Stimulated activated naive CD8-positive, alpha-beta T cell treated with anti-CD3 and anti-CD28 coated beads, Interleukin-15, Interleukin-2, amounts not matched to agents 100 ng/mL and 50 ng/mL, for 24 hours (primary cell): ENCODE measurements around the gene COL6A1.
"Not testable (repeated sequence)": the region's sequence is repeated elsewhere in the genome, so short reads cannot be mapped to it uniquely, and the experiment has no call there.

Experiments
- H3K27ac Mint-ChIP-seq: one replicate; pipeline ENCODE4 v1.8.0; 2021; ENCODE audit warnings: mild to moderate bottlenecking, mixed read lengths
- H3K27me3 Mint-ChIP-seq: one replicate; pipeline ENCODE4 v1.8.0; 2021; ENCODE audit warnings: mixed read lengths
- H3K36me3 Mint-ChIP-seq: one replicate; pipeline ENCODE4 v1.8.0; 2021; ENCODE audit warnings: low read depth, mixed read lengths
- H3K4me1 Mint-ChIP-seq: one replicate; pipeline ENCODE4 v1.8.0; 2021; ENCODE audit warnings: low read depth, mixed read lengths
- H3K4me3 Mint-ChIP-seq: one replicate; pipeline ENCODE4 v1.8.0; 2021; ENCODE audit warnings: mild to moderate bottlenecking, mixed read lengths
- H3K9me3 Mint-ChIP-seq: one replicate; pipeline ENCODE4 v1.8.0; 2021; ENCODE audit warnings: mixed read lengths

The COL6A1 gene

GRCh38 chr21:45998276-45998701 lies 16.7 kb downstream of the COL6A1 start:
- Mint-ChIP-seq H3K4me3 (no peak overlapping the region), H3K4me1 (no peaks in the 10 kb centered on the region), H3K9me3 (no peaks in the 10 kb centered on the region), H3K36me3 (no peaks in the 10 kb centered on the region), H3K27ac (no peak overlapping the region), H3K27me3 (no peaks in the 10 kb centered on the region)

DNA sequence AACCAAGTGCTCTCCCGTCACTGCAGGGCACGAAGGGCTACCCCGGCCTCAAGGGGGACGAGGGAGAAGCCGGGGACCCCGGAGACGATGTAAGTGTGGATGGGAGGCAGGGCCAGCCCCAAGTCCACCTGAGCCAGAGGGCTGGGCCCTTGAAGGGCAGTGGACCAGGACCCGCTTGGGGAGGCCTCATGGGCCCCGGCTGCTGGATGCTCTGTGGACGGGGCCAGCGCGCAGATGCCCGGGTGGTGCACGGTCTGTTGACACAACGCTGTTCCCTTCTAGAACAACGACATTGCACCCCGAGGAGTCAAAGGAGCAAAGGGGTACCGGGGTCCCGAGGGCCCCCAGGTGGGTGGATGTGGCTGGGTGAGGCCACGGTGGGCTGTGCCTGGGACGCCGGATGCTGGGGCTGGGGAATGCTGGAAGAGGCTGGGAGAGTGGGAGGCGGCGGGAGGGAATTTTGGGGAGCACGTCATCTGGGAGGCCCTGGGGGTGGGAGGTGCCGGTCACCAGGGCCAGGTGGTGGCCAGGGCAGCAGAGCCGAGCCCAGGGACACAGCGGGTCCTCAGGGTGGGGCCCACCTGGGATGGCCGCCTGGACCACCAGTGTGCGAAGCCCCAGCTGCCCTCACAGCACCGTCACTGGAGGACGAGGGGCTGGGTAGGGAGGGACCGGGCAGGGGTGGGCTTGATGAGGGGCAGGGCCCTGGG lies 17.5 kb downstream of the COL6A1 start:
- H3K27ac Mint-ChIP-seq: no peak overlapping the region
- no peak overlapping the region for H3K4me3 Mint-ChIP-seq
- H3K27me3 Mint-ChIP-seq: no peaks in the 10 kb centered on the region
- H3K4me1 Mint-ChIP-seq: no peaks in the 10 kb centered on the region
- no peaks in the 10 kb centered on the region for H3K36me3 Mint-ChIP-seq
- no peaks in the 10 kb centered on the region for H3K9me3 Mint-ChIP-seq

- Mint-ChIP-seq H3K27me3 (no peaks in the 10 kb centered on the region), H3K4me3 (no peak overlapping the region), H3K27ac (no peak overlapping the region), H3K9me3 (no peaks in the 10 kb centered on the region), H3K36me3 (no peaks in the 10 kb centered on the region), H3K4me1 (no peaks in the 10 kb centered on the region)
These were observed 18.1 kb downstream of the COL6A1 start for GRCh38 chr21:45999581-46000181.

DNA sequence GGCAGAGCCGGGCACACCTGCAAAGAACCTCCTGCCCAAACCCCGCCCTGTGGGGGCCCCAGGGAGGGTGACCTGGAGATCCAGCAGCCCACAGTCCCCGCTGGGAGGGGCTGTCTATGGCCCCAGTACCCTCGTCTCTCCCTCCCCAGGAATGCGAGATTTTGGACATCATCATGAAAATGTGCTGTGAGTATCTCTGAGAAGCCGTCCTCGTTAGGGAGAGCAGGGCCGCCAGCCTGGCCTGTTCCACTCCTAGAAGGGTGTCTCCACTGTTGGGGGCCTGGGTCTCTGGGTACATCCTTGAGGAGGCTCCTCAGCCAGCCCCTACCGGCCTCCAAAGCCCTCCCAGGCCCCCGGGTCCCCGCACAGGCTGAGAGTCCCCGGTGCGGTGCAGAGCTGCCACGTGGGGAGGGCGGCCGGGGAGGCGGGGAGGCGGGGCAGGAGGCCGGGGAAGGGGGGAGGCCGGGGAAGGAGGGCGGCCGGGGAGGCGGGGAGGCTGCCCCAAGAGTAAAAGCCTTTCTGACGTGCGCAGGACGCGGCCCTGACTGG lies 18.7 kb downstream of the COL6A1 start:
- Mint-ChIP-seq H3K4me1 (no peaks in the 10 kb centered on the region), H3K27me3 (no peaks in the 10 kb centered on the region), H3K4me3 (no peak overlapping the region), H3K27ac (no peak overlapping the region), H3K9me3 (no peaks in the 10 kb centered on the region), H3K36me3 (no peaks in the 10 kb centered on the region)

GRCh38 chr21:46000731-46001641 lies 19.4 kb downstream of the COL6A1 start:
- Mint-ChIP-seq H3K27ac (no peak overlapping the region), H3K36me3 (no peaks in the 10 kb centered on the region), H3K9me3 (no peaks in the 10 kb centered on the region), H3K27me3 (no peaks in the 10 kb centered on the region), H3K4me3 (no peak overlapping the region), H3K4me1 (no peaks in the 10 kb centered on the region)

GRCh38 chr21:46001821-46002681 lies 20.5 kb downstream of the COL6A1 start:
- Mint-ChIP-seq H3K9me3 (no peaks in the 10 kb centered on the region), H3K4me1 (no peaks in the 10 kb centered on the region), H3K27me3 (no peaks in the 10 kb centered on the region), H3K27ac (no peak overlapping the region), H3K36me3 (no peaks in the 10 kb centered on the region), H3K4me3 (no peak overlapping the region)

DNA sequence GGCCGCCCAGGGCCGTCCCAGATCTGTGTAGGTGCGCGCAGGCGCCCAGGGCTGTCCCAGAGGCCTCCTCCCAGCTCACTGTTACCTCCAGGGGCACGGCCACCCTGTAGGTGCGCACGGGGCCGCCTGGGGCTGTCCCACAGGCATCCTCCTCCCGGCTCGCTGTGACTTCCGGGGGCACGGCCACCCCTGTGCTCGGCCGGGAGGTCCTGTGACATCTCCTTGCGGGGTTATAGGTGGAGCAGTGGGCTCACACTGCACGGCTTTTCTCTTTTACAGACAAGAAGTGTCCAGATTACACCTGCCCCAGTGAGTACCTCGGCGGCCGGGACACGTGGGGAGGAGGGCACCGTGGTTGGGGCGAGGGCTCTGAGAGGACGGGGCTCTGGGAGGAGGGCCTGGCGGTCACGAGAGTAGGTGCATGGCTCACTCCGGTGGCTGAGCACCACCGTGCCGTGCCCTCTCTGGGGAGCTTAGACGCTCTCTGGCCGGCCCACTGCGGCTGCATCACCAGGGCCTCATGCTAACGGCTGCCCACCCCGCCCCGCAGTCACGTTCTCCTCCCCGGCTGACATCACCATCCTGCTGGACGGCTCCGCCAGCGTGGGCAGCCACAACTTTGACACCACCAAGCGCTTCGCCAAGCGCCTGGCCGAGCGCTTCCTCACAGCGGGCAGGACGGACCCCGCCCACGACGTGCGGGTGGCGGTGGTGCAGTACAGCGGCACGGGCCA lies 21.4 kb downstream of the COL6A1 start:
- Mint-ChIP-seq H3K4me3 (no peak overlapping the region), H3K9me3 (no peaks in the 10 kb centered on the region), H3K27ac (no peak overlapping the region), H3K4me1 (no peaks in the 10 kb centered on the region), H3K27me3 (no peaks in the 10 kb centered on the region), H3K36me3 (no peaks in the 10 kb centered on the region)

GRCh38 chr21:46003575-46004007 lies 22.0 kb downstream of the COL6A1 start:
- H3K9me3 Mint-ChIP-seq: no peaks in the 10 kb centered on the region
- H3K27ac Mint-ChIP-seq: no peak overlapping the region
- H3K4me3 Mint-ChIP-seq: no peak overlapping the region
- no peaks in the 10 kb centered on the region for H3K36me3 Mint-ChIP-seq
- H3K4me1 Mint-ChIP-seq: no peaks in the 10 kb centered on the region
- H3K27me3 Mint-ChIP-seq: no peaks in the 10 kb centered on the region

GRCh38 chr21:46004168-46004861 lies 22.7 kb downstream of the COL6A1 start:
- no peaks in the 10 kb centered on the region for H3K4me1 Mint-ChIP-seq
- no peaks in the 10 kb centered on the region for H3K9me3 Mint-ChIP-seq
- H3K4me3 Mint-ChIP-seq: no peak overlapping the region
- no peaks in the 10 kb centered on the region for H3K27me3 Mint-ChIP-seq
- no peaks in the 10 kb centered on the region for H3K36me3 Mint-ChIP-seq
- H3K27ac Mint-ChIP-seq: no peak overlapping the region

- Mint-ChIP-seq H3K36me3 (no peaks in the 10 kb centered on the region), H3K27me3 (no peaks in the 10 kb centered on the region), H3K4me1 (no peaks in the 10 kb centered on the region), H3K4me3 (no peak overlapping the region), H3K9me3 (no peaks in the 10 kb centered on the region), H3K27ac (no peak overlapping the region)
These were observed 23.5 kb downstream of the COL6A1 start for GRCh38 chr21:46005081-46005480.

- H3K4me1 Mint-ChIP-seq: no peaks in the 10 kb centered on the region
- no peak overlapping the region for H3K4me3 Mint-ChIP-seq
- H3K36me3 Mint-ChIP-seq: no peaks in the 10 kb centered on the region
- H3K27me3 Mint-ChIP-seq: no peaks in the 10 kb centered on the region
- no peak overlapping the region for H3K27ac Mint-ChIP-seq
- no peaks in the 10 kb centered on the region for H3K9me3 Mint-ChIP-seq
These were observed 23.9 kb downstream of the COL6A1 start for GRCh38 chr21:46005481-46005881.

- H3K4me3 Mint-ChIP-seq, H3K4me1 Mint-ChIP-seq, H3K36me3 Mint-ChIP-seq, H3K27me3 Mint-ChIP-seq, H3K9me3 Mint-ChIP-seq, H3K27ac Mint-ChIP-seq: not testable (repeated sequence)
These were observed 24.4 kb downstream of the COL6A1 start for GRCh38 chr21:46005894-46006546.
